Islet of Langerhans (tissue), 1 donor: ENCODE results near the gene ATL1.
A peak's percentile ranks its signal among the peaks of the same experiment; 100 is the strongest.
"Not testable (repeated sequence)": the region's sequence is repeated elsewhere in the genome, so short reads cannot be mapped to it uniquely, and the experiment has no call there.

Source experiments
- FAIRE-seq: peaks from one replicate; lab custom pipeline; 2011; peaks lifted over from hg19 to GRCh38; lab: Jason Lieb, UNC

Gene ATL1

GRCh38 chr14:50602035-50602434, 42.1 kb downstream of the ATL1 start:
- no peak for FAIRE-seq

- FAIRE-seq, result peak; percentile 76
These were observed 43.6 kb downstream of the ATL1 start for GRCh38 chr14:50603565-50603964.

GRCh38 chr14:50605766-50606165, 45.8 kb downstream of the ATL1 start:
- peak; percentile 47 for FAIRE-seq

- no peak for FAIRE-seq
These were observed 46.5 kb downstream of the ATL1 start for GRCh38 chr14:50606468-50606867.

DNA sequence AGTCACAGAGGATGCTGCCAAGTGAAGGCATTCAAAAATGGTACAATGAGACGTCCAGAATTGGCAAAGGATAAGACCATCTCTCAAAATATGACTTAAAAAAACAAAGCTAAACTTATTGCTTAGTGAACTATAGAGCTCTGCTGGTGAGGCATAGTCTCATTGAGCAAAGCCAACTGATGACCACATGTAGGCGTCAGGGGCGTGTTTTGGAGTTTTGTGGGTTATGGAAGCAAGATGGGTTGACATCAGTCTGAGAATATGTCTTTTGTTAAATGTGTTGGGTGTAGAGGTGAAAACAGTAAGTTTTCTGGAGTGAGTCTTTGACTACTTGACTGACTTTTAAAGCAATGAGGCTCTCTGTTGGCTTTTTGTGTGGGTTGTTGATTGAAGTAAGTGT, 47.2 kb downstream of the ATL1 start:
- no peak for FAIRE-seq

GRCh38 chr14:50607761-50608160, 47.8 kb downstream of the ATL1 start:
- FAIRE-seq, result no peak

GRCh38 chr14:50608302-50608851, 48.4 kb downstream of the ATL1 start:
- peak; percentile 24 for FAIRE-seq

DNA sequence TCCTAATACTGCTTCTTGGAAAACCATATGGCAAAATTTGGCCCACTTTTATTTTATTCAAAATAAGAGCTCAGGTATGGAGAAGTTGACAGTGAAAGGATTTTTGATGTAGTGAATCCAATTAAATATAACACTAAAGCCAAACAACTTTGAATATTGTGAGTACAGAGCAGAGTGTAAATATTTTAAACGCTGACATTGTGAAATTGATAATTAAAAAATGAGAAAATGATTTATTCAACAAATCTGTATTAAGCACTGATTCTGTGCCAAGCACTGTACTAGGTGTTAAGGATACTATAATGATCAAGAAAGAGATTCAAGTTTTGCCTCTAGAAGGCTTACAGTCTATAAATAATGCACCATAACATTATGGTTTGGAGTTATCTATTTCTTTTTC, 50.5 kb downstream of the ATL1 start:
- FAIRE-seq, result no peak

DNA sequence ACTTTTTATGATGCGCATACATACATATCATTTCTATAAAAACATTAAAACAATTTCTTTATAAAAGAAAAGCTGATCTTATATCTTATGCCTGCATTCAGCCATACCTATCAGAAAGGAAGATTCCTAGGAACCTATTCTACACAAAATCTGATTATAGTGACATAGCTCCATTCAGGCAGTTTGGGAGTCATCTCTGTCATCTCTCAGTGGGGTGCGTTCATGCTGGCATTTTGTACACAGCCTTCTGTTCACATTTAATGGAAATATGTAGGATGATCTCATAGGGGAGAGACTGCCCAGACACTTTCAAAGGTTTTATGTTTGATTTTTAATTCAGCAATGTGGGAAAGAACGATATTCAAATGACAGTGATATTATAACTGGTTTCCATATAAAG, 52.9 kb downstream of the ATL1 start:
- FAIRE-seq, result no peak

- FAIRE-seq, result no peak
These were observed 55.1 kb downstream of the ATL1 start for GRCh38 chr14:50615056-50615455.

DNA sequence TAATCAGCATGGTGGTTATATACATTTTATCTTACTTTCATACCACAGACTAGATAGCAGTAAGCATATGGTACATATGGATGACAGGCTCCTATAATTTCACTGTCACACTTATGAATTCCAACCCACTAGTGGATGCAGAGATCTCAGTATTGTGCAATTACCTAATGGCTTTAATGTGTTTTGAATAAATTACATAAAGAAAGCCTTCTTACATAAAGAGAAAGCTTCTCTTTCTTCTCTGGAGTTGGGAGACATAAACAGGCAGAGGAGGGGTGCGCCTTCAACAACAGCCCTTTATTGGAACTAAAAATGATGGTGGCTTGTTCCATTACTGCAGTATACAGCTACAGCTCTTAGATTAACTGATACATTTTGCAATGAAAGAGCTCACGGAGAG, 55.6 kb downstream of the ATL1 start:
- no peak for FAIRE-seq

GRCh38 chr14:50616275-50616674, 56.3 kb downstream of the ATL1 start:
- no peak for FAIRE-seq

GRCh38 chr14:50619569-50620141, 59.7 kb downstream of the ATL1 start:
- FAIRE-seq, result peak; percentile 80

GRCh38 chr14:50620341-50620740, 60.4 kb downstream of the ATL1 start:
- no peak for FAIRE-seq

- FAIRE-seq, result no peak
These were observed 63.0 kb downstream of the ATL1 start for GRCh38 chr14:50622978-50623377.

- FAIRE-seq, result no peak
These were observed 64.5 kb downstream of the ATL1 start for GRCh38 chr14:50624447-50624846.

GRCh38 chr14:50624947-50625346, 65.0 kb downstream of the ATL1 start:
- FAIRE-seq, result not testable (repeated sequence)

DNA sequence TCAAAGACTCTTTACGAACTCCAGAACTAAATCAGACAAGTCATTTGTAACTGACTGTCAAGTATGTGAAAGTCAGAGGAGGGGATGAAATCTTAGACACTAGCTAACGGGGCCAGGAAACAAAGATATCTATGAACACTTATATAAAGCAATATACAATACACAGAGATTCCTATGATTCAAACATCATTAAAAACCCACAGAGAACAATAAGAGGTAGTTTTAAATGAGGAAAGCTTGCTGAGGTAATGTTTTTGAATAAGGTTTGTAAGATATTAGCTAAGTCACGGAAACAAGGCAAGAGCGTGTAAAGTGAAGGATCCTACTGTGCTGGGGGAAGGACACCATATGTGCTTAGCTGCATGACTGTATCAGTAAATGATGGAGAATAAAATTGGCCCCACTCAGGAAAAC, 71.5 kb downstream of the ATL1 start:
- FAIRE-seq, result peak; percentile 5

DNA sequence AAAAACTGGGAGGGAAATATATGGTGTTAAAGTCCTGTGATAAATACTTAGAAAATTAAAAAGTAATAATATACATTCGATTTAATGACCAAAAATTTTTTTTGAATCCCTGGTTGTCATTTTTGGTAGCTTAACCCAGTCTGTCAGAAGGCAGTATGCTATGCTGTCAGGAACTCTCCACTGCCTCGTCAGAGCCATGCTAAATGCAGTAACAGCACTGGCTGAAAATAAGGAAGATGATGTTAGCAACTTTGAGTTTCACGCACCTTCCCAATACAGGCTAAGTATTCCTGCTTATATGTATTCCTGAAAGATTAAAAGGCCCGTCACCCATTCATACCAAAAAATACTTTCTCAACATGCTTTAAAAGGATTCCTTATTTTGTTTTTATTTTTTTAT, 74.0 kb downstream of the ATL1 start:
- no peak for FAIRE-seq

DNA sequence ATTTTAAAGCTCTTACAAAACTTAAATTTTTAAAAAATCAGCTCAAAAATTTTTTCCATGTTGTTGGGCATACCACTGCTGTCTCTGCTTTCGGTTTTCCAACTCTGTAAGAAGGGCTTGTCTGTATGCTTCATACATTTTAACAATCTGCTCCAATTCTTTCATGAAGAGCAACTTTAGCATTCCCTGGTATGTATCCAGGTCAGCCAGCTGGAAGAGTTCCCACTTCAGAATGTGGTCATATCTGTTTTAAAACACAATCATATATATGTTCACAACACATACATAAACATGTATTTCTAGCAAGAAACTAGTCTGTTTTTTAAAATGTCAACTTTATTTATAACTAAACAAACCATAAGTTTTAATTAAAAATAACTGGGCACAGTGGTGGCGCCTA, 75.2 kb downstream of the ATL1 start:
- no peak for FAIRE-seq

DNA sequence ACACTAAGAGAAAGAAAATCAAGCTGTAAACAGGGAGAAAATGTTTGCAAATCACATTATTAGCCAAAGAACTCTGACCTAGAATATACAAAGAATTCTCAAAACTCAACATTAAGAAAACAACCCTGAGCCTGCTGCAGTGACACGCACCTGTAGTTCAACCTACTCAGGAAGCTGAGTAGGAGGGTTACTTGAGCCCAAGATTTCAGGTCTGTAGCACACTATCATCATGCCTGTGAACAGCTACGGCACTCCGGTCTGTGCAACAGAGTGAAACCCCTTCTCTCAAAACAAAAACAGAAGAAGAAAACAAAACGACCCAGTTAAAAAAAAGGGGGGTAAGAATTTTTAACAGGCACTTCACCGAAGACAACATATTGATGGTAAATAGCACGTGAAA, 87.3 kb downstream of the ATL1 start:
- no peak for FAIRE-seq

DNA sequence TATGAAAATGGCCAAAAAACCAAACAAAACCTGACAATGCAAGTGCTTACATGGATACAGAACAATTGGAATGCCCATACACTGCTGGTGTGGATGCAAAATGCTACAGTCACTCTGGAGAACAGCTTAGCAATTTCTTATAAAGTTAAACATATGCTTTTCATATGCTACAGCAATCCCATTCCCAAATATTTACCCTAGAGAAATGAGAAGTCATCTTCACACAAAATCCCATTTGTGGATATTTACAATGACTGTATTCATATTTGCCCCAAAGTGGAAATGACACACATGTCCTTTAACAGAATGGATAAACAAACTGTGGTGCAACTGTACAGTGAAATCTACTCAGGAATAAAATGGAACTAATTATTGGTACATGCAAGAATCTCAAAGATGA, 87.8 kb downstream of the ATL1 start:
- FAIRE-seq, result no peak

GRCh38 chr14:50649691-50650090, 89.7 kb downstream of the ATL1 start:
- no peak for FAIRE-seq

DNA sequence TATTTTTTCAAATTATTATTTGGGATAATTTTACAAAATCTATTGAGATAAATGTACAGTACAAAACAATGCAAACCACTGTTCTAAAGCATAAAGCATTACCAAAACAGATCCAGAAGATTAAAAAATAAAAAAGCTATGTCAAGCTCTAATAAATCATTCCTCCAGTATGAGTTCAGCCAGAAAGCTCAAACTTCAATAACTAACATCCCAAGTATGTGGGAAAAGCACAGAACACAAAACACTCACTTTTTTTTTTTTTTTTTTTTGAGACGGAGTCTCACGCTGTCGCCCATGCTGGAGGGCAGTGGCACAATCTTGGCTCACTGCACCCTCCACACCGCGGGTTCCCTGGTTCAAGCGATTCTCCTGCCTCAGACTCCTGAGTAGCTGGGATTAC, 96.8 kb downstream of the ATL1 start:
- FAIRE-seq, result no peak

DNA sequence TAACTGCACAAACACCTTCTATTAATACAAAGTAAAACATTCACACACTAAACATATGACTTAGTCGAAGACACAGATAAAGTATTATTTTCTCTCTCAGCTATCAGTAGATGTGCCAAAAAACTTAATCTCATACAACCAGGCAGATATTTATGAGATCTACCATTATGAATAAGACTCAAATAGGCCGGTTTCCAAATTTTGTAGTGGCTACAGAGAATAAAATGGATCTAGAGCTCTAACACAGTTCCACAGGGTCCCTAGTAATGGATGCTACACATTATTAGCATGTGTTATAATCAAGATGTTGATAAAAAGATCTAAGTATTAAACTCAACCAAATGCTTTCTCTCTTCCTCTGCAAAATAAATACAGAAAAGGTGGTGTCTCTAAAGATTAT, 97.8 kb downstream of the ATL1 start:
- no peak for FAIRE-seq
